CD4-positive, alpha-beta T cell treated with Interleukin-1 beta for 1 hour (primary cell): ENCODE measurements around the gene TSFM.

ENCODE experiments used
- DNase-seq, 2 donors: peaks; one replicate each; pipeline ENCODE4 v3.0.0-alpha.2; 2020 to 2022

The TSFM gene

GRCh38 chr12:57836442-57837375 lies 54.1 kb downstream of the TSFM start:
- peak; percentile 37 to 48 for DNase-seq

- no peak for DNase-seq
These were observed 55.4 kb downstream of the TSFM start for GRCh38 chr12:57837864-57838562.

DNA sequence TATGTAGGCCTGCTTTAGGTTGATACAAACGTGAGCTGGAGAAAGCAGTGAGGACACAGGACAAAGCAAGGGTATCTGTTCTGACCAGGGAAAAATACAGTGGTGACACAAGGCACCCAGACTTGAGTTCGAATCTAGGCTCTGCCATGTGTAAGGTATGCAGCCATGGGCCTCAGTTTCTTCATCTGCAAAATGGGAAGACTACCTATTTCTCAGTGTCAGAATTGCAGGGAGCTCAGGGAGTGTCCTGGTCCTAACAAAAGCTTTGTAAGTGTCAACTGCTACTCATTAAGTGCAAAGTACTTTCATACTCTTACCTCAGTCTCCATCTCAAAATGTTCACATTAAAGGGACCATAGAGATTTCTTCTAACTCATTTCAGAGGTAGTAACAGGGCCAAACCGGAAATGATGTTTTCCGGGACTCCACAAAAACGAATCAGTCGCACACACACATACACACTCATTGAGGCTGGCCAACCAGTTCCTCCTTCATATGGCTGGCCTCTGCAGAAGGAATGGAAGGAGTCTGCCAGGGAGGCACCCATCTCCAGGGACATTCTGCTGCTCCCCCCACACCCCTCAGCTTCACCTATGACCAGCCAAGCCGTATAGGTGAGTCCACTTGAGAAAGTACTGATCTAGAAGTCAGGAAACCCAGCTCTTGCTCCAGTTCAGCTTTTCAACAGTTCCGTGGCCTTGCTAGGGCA lies 56.2 kb downstream of the TSFM start:
- DNase-seq, result peak; percentile 30 to 42

GRCh38 chr12:57839996-57840395 lies 57.4 kb downstream of the TSFM start:
- no peak for DNase-seq

DNA sequence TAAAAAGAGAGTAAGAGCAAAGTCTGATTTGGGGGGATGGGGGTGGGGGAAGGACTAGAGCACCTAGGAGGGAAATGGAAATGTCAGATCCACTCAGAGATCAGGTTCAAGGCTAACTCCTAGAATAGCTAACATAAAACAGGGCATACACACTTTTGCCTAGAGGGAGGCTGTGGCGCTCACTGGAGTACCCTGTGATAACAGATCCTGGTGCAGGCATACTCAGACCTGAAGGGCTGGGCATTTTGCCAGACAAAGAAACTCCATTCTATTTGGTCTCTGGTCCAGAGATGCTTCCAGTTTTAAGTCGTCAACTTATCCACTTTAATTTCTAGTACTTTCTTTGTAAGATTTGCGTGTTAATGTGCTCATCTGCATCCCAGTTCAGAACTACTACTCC lies 58.1 kb downstream of the TSFM start:
- DNase-seq, result no peak

DNA sequence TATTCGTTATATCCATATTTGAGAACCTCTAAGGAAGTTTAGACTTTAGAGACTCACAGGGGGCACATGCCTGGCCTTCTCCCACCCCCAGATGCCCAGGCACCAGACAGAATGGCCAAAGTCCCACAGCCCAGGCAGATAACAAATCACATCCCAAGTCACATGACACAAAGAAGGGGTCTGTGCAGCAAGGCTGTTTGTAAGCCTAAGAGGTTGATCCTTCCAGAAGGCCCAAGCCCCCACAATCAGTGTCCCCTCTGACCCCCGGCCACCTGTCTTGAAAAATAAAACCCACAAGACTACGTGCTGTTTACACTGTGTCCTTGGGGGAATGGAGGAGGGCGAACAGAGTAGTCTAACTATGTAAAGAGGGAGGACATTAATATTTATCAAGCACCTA lies 58.9 kb downstream of the TSFM start:
- DNase-seq, result no peak

DNA sequence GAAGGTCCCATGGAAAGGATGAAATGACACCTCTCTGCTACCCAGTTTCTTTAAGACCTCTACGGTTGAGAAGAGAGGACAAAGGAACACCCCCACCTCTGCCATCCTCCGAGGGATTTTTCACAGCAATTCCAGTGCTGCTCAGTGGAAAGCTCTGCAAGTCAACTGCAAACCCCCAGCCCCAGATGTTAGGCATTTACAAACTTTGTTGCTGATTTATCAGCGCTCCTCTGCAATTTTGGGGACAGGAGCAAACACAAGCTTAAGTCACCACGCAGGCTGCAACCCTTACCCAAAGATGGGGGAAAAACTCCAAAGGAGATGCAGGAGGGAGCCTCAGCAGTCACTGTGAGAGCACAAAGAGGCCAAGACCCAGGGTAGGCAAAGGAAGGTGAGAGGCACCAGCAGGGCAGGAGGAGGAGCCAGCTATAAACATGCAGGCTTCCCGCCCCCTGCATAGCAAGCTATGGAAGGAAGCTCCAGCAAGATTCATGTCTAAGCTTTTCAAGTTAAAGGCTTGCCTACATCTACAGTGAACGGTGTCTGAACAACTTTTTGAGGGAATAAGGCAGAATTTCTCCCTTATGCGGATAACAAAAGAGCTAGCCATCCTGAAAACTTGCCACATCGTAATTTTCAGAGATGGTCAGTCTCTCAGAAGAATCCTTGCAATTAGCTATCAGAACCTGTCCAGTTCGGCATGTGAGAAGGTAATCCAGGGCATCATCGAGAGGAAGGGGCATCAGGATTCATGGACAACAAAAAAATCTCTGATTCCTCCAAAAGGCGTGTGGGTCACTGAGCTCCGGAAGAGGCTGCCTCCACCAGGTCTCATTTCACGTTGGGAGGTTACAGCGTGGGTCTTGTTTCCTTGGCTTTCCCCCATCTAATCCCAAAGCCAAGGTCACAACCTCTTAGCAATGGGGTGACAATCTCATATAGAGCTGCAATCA lies 60.0 kb downstream of the TSFM start:
- DNase-seq, result no peak

- peak in 1 of 2 donors; percentile 18 for DNase-seq
These were observed 62.3 kb downstream of the TSFM start for GRCh38 chr12:57844709-57845477.

DNA sequence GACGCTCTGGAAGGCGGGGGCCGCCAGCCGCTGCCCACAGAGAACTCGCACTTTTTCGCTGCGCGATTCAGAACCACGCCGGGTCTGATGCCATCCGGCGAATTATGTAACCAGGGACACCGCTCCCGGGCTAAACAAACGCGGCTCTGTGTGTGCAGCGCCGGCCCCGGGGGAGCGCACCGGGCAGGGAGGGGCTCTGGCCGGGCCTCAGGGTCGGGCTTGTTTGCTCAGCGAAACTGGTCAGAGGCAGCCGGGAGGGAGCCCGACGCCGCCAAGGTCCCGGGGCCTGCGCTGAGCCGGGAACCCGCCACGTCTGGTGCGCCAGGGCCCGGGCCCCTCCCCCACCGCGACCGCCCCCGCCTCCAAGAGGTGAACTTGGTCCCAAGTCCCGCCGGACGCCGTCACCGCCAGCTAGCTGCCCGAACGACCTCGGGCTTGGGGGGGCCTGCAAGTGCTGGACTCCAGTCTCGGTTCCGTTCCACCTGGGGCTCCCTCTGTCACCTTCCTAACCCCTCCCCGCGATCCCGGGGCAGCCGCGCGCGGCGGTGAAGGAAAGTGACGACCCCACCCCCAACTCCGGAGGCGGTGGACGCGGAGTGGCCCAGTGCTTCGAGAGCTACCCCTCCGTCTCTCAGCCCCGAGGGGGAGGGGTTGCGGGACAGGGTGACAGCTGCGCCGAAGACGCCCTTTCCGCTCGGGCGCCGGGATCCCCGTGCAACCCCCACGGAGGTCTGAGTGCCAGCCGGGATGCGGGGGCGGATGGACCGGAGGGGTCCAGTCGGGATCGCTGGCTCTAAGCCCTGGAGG lies 63.1 kb downstream of the TSFM start:
- DNase-seq, result peak; percentile 56 to 66

GRCh38 chr12:57846285-57846576 lies 63.6 kb downstream of the TSFM start:
- DNase-seq, result peak in 1 of 2 donors; percentile 8

DNA sequence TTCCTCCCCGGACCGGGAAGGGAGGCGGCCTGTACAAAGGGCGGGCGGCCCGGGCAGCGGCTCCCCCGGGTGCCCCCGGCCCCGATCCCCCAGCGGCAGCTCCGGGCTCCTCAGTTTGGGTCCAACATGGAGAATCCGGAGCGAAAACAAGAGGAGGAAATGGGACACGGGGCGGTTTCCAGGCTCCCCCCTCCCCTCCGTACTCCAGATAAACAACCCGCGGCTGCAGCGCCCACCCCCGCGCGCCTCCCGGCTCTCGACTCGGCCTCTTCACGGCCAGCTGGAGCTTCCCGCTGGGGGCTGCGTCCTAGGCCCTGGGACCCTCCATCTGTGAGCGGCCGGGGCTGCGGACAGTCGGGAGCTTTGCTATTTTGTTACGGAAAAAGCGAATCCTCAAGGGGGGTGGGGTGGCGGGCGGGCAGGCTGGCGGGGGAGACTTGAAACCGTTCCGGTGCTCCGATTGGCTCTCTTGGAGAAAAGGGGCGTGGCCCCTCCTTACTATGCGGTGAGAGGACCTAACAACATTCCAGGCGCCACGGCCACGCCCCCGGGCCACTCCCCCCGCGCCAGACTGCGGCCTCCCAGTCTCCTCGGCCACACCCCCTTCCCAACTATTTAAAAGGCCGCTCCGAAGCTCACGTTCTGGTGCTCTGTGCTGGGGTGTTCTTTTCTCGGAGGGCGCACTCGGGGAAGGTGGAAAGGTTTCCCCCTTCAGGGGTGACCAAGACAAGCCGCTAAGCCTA lies 64.2 kb downstream of the TSFM start, which contains the start of gene CTDSP2:
TSS of gene CTDSP2 (minus strand) at position 153 of the 743 bp plus-strand sequence. CDS start 294 bp downstream, outside the sequence.
- DNase-seq, result peak; percentile 90
